HCEC 1CT (cell line): ENCODE measurements around the gene VMP1.
A peak's percentile ranks its signal among the peaks of the same experiment; 100 is the strongest.
"Not testable (repeated sequence)": the region's sequence is repeated elsewhere in the genome, so short reads cannot be mapped to it uniquely, and the experiment has no call there.

ENCODE experiments used
- DNase-seq: peaks from one replicate; pipeline ENCODE4 v3.0.0-alpha.2; 2017

The VMP1 gene

GRCh38 chr17:59814685-59815084 is 107.2 kb downstream of the VMP1 start:
- no peak for DNase-seq

GRCh38 chr17:59815965-59816364 is 108.5 kb downstream of the VMP1 start:
- DNase-seq = peak; percentile 17

GRCh38 chr17:59825533-59826322 is 118.3 kb downstream of the VMP1 start:
- DNase-seq = peak; percentile 85

DNA sequence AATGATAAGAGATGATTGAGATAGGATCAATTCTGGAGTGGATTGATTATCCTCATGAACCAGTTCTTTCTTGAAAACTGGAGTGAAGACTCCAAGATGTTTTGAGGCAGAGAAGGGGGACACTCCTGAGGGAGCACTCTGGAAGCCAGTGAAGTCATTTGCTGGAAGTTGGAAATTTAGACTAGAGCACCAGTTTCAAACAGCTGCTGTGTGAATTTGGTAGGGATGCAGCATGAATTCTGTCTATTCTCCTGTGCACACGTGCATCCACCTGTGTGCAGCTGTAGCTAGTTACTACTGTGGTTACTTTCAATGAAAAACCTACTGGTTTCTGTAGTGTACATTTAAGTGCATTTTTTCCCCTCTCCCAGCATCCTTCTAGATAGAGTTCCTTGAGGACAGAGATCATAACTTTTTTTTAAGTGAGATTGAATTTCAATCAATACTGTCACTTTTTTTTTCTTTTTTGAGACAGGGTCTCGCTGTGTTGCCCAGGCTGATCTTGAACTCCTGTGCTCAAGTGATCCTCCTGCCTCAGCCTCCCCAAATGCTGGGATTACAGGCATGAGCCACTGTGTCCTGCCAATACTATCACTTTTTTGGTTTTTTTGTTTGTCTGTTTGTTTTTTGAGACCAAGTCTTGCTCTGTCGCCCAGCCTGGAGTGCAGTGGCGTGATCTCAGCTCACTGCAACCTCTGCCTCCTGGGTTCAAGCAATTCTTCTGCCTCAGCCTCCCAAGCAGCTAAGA is 119.4 kb downstream of the VMP1 start:
- DNase-seq = no peak

GRCh38 chr17:59827721-59828477 is 120.4 kb downstream of the VMP1 start:
- peak; percentile 19 for DNase-seq

- DNase-seq = no peak
Measured at GRCh38 chr17:59828478-59828760, 121.0 kb downstream of the VMP1 start.

- not testable (repeated sequence) for DNase-seq
Measured at GRCh38 chr17:59828819-59829216, 121.4 kb downstream of the VMP1 start.

- peak; percentile 98 for DNase-seq
Measured at GRCh38 chr17:59829217-59830006, 122.0 kb downstream of the VMP1 start.

DNA sequence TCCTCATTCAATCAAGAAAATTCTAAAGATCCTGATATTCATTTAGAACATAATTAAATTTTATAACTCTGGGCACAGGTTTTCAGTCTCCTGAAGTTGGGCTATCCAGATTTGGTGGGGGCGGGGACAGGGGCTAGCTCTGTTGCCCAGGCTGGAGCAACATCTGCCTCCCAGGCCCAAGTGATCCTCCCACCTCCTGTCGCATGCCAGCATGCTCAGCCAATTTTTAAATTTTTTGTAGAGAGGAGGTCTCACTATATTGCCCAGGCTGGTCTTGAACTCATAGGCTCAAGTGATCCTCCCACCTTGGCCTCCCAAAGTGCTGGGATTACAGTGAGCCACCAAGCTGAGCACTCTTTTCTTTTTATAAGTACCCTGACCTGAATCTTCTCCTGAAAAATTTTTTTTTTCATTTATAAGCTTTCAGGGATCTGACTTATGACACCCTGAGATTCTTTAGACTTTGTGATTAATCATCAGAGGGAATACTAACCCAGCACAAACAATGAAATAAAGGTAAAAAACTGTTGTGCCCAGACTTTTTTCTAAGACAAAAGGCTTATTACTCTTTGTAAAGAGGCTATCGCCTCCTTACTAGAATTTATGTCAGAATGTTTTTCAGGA is 122.7 kb downstream of the VMP1 start:
- DNase-seq = peak; percentile 68

- no peak for DNase-seq
Measured at GRCh38 chr17:59830846-59831486, 123.5 kb downstream of the VMP1 start.

GRCh38 chr17:59832883-59833379 is 125.5 kb downstream of the VMP1 start:
- DNase-seq = no peak

DNA sequence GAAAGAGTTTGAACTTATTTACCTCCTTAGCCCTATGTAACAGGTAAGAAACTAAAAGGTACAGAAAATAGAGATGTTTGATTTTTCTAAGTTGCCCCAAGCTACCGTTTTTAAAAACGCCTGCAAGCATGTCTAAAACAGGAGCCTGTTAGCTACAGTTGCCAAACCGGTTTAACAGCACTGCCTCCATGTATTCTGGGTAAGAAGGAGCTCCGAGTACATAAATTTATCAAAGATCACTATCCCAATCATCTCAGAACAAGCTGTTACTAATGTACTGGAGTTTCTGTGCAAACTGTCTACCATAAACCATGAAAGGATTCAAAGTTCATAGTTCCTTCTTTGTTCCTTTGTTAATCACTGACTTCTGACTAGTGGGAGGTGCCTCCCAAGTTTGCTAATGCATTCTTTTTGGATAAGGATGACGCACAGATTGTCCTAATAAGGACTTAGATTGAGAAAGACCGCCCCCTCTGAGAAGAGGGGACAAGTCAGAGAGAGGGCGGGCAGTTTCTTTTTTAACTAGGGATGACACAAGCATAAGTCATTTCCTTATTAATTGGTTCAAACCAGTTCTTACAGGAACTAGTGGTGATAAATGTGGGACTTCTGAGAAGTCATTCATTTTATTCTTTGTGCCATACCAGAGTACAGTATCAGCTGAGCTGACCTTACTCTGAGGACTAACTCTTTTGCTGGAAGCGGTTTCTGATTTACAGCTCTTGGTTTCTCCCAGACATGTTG is 130.0 kb downstream of the VMP1 start:
- peak; percentile 100 for DNase-seq

DNA sequence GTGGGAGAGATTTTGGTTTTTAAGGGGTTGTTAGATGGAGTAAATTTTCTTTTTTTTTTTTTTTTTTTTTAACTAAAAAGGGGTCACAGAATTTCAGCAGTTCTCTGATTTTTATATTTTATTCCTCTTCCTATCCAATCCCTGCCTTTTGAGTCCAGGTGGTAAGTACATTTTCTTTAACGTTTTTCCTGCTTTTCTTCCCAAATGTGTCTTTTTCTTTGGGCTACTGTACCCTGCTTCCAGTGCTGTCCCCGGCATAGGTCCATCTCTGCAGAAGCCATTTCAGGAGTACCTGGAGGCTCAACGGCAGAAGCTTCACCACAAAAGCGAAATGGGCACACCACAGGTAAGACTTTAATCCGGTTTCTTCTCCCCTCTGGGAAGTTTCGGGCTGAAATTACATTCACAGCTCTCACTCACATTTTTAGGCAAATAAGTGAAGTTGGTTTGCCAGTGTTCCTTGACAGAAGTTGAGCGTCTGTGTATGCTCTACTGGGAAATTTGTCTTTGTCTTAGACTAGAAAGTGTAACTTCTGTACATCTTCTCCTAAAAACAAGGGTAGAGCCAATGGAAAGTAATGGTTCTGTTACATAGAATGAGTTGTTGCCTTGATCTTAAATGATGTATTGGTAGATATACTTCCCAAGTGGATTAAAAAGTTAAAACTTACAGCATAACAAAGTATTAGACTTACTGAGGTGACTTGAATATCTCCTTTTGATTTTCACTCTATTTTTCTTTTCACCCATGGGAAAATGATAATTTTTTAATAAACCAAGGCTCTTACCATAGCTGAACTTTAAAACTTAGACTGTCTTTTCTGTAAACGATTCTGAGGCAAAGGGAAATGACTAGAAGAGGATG is 130.8 kb downstream of the VMP1 start:
- peak; percentile 53 for DNase-seq

DNA sequence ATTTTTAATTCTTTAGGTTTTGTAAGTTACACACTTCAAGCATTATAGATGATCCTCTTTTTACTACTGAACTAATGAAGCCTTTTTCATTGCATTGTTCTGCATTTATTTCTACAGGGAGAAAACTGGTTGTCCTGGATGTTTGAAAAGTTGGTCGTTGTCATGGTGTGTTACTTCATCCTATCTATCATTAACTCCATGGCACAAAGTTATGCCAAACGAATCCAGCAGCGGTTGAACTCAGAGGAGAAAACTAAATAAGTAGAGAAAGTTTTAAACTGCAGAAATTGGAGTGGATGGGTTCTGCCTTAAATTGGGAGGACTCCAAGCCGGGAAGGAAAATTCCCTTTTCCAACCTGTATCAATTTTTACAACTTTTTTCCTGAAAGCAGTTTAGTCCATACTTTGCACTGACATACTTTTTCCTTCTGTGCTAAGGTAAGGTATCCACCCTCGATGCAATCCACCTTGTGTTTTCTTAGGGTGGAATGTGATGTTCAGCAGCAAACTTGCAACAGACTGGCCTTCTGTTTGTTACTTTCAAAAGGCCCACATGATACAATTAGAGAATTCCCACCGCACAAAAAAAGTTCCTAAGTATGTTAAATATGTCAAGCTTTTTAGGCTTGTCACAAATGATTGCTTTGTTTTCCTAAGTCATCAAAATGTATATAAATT is 132.3 kb downstream of the VMP1 start:
- DNase-seq = peak; percentile 33

- peak; percentile 37 for DNase-seq
Measured at GRCh38 chr17:59840329-59841090, 133.1 kb downstream of the VMP1 start.

DNA sequence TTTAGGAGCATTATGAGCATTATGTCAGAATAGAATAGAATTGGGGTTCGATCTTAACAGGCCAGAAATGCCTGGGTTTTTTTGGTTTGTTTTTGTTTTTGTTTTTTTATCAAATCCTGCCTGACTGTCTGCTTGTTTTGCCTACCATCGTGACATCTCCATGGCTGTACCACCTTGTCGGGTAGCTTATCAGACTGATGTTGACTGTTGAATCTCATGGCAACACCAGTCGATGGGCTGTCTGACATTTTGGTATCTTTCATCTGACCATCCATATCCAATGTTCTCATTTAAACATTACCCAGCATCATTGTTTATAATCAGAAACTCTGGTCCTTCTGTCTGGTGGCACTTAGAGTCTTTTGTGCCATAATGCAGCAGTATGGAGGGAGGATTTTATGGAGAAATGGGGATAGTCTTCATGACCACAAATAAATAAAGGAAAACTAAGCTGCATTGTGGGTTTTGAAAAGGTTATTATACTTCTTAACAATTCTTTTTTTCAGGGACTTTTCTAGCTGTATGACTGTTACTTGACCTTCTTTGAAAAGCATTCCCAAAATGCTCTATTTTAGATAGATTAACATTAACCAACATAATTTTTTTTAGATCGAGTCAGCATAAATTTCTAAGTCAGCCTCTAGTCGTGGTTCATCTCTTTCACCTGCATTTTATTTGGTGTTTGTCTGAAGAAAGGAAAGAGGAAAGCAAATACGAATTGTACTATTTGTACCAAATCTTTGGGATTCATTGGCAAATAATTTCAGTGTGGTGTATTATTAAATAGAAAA is 133.8 kb downstream of the VMP1 start:
- peak; percentile 41 for DNase-seq

- DNase-seq = not testable (repeated sequence)
Measured at GRCh38 chr17:59841882-59842263, 134.4 kb downstream of the VMP1 start.
